HG03039 (cell line): ENCODE data around the gene C1QTNF3.
"Not testable (repeated sequence)": the region's sequence is repeated elsewhere in the genome, so short reads cannot be mapped to it uniquely, and the experiment has no call there.

Experiments
- ATAC-seq: cut with Tn5 transposase; IDR thresholded peaks from one replicate; pipeline ENCODE4 v1.9.1; 2021; ENCODE audit warnings: mild to moderate bottlenecking, moderate library complexity; ENCODE audit not compliant: unreplicated experiment

The C1QTNF3 gene

GRCh38 chr5:34053133-34053532 lies 10.1 kb upstream of the C1QTNF3 start:
- no peak for ATAC-seq

DNA sequence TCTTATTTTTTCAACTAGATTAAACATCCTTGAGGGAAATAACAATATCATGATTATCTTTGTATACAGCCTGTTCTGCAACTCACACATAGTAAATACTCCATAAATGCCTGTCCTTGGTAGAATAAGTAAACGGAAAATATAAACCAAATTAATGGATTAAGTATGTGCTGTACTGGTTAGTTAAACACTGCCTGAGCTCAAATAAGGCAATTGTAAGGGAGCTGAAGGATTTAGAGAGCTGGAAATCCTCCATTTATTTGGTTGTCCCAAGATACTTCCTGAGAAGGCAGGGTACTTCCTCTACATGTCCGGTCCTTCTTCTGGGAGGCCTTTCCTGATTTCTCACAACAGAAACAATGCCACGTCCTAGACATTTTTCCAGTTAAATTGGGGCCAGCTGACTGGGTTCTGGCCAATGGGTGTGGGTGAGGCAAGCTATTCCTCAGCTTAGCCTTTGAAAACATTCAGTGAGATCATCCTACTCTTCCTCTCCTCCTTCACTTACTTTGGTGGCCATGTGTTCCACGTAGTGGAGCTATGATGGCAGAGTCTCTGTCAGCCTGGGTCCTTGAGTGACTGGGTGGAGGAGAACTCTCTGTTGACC lies 8.5 kb upstream of the C1QTNF3 start:
- no peak for ATAC-seq

DNA sequence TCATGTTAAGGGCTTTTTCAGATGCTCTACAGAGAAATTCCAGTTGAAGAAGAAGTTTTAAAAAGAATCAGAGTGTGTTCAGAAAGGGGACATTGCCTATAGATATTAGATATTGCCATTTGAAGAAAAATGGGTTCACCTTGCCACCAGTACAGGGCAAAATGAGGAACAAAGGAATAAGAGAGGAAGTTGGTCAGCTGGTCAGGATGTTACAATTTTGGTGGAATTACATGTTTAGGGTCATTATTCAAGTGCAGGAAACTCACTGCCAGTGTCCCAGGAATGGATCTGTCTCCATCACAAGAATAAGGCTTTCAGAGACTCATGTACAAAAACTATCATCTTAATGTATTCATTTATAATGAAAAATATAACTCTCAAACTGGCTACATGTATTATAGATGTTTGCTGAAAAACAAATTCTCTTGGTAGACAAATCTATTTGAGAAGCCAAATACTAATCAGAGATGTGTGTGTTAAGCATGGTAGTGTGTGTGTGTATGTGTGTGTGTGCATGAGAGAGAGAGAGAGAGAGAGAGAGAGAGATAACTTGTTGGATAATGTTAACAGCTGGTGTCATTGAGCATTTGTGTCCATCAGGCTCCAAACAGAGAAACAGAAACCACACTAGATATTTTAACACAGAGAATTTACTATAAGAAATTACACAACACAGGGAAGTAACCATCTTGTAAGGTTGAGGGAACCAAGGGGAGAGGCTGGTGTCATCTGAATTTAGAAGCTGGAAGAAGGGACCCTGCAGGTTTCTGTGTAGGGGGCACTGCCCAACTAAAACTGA lies 5.0 kb upstream of the C1QTNF3 start:
- no peak for ATAC-seq

- ATAC-seq, result no peak
These were observed 4.1 kb upstream of the C1QTNF3 start for GRCh38 chr5:34047143-34047542.

GRCh38 chr5:34045996-34046395 lies 3.0 kb upstream of the C1QTNF3 start:
- ATAC-seq, result no peak

DNA sequence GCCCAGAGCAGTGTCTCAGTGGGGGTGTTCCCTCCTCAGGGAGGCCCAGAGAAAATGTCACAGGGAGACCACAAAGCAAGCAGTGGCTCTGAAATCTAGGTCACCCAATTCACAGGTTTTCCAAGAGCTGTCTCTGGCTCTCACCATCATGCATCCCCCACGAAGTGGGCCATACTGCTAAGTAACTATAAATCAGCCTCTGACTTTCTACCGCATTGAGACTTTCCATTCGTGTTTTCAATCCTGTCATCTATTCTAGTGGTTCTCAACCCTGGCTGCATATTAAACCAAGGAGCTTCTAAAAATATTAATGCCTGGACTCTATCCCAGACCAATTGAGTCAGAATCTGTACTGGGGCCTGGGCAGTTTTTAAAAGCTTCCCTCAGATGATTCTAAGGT lies 2.0 kb upstream of the C1QTNF3 start:
- ATAC-seq, result no peak

GRCh38 chr5:34042321-34042720 lies 692 bp downstream of the C1QTNF3 start:
- ATAC-seq, result no peak

DNA sequence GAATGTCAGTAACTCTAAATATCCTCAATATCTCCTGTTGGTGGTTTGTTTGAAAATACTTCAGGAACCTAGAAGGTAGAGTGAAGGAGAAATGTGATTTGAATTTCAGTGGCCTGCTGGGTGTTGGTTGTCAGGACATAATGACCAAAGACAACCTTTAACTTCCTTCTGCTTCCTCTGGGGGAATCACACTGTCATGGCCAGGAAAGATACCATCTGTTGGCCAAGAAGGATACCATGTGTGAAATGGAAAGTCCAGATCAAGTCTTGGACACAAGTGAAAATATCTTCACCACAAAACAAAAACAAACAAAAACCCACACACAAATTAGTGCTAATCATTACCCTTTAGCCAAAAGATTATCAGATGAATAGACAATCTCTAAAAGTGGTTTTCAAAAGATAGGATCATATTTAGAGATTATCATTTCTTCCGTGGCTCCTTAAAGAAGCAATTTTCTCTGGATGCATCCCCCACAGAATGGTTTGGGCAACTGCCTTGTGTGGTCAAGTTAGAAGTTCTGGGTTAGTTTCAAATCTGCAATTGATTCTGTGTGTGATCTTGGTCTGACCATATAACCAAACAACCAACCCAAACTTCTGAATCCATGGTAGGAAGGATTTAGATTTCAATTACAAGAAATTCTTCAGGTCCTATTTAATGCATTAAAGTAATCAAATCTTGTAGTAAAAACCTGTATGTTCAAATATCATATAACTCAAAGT lies 1.6 kb downstream of the C1QTNF3 start:
- ATAC-seq, result no peak

DNA sequence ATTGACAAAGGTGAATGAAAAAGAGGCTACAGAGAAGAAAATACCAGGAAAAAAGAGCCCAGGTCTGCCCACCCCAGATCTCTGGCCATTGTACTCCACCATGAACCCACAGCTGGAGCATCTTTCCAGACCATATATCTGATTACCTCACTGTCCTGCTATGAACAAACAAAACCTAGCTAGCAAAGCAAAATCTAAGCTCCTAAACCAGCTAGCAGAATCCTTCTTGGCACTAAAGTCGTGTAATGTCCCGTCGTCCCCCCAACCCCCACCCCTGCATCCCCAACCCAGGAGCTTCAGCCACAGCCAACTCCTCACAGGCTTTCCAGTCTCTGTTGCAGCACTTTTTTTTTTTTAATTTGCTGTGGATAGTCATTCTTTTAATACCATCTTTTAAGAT lies 2.5 kb downstream of the C1QTNF3 start:
- ATAC-seq, result no peak

DNA sequence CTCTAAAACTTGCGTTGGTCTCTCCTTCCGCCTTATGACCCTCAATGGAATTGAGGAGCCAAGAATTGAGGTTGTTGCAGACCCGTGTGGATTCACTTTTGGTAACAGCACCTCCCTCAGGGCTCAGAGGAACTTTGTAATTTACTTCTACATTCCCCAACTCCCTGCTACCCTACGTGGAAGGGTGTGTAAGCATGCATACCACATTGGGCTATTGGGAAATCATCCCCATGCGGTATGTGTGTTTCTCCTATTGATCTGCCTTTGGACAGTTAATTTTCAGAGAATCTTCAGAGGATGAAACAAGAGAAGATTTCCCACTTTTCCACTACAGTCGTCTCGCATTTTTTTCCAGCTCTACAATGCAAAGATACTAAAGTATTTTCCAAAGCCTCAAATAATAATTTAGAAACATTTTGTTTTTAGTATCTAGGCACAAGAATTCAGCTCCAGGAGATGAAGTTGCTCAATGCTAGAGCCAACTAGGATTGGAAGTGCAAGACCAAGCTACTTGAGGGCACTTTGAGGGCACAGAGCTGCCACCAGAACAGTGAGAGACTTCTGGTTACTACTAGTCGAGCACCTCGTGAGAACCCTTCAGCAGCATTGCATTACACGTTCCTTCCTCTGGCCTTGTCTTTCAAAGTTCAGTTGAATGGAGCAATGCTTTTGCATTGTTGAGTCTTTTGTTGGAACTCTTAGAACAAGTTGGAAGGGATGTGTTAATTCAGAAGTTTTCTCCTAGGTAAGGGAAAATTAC lies 3.4 kb downstream of the C1QTNF3 start:
- ATAC-seq, result no peak

- no peak for ATAC-seq
These were observed 4.2 kb downstream of the C1QTNF3 start for GRCh38 chr5:34038838-34039237.

DNA sequence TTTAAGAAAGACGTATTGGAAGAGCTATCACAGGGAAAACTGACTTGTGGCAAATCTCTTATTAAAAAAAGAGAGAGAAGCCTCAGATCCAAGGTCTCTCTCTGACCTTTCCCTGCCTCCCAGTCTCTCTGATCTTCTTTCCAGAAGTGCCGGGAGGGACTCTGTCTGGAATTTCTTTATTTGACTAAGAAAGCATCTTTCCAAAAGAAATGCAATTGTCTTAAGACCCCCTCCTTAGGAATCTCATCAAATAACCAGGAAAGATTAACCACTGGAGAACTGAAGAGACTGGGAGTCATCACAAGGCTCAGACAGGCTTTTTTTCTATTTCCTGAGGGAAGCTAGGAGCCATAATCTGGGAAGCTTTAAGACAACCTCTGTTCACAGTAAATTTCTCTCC lies 4.6 kb downstream of the C1QTNF3 start:
- no peak for ATAC-seq

DNA sequence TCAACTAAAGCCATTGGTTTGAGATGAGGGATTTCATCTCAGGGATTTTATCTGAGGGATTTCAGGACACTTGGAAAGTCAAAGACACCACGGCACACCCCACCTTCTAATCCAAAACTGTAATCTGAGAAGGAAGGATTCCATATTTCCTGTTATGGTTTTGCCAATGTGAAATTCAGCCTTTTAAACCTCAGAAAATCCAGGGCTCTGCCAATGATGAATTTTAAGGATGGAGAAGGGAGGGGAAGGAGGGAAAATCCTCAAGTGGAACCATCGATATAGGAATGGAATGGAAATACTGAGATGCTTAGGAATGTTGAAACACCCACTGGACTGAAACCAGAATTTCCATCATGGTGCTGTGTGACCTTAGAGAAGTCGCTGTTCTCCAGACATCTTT lies 5.3 kb downstream of the C1QTNF3 start:
- ATAC-seq, result no peak

GRCh38 chr5:34035756-34036155 lies 7.3 kb downstream of the C1QTNF3 start:
- ATAC-seq, result no peak

DNA sequence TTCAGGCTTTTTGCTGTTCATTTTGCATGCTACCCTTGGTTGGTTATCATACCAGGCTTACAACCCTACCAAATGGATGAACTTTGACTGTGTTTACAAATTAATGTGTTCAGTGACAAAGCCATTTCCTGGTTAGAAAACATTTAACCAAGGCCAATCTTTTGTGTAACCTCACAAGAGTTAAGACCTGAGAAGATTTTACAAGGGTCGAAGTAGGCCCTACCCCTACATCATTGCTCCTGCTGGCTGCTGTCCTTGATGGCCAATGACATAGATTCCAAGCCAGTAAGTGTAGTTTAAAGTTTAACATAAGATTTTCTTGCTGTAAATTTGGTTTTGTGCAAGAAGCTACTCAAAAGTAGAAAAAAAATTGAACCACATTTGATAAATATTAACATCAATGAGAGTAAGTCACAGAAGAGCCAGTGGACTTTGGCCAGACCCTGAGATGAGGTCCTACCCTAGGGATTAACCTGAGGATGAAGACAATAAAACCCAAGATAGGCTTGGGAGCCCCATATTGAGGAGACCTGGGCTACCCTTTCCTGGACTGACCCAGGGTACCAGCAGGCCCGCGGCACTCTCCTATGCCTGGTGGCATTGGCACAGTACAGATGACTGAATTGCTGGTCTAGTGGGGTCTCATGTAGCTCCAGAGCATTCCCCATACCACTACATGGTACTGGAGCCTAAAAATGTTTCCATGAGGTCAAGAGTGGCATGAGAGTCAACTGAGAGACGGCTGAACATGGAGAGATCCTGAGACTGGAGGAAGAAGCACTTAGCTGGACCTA lies 8.3 kb downstream of the C1QTNF3 start:
- no peak for ATAC-seq

GRCh38 chr5:34031966-34032365 lies 11.0 kb downstream of the C1QTNF3 start:
- no peak for ATAC-seq

DNA sequence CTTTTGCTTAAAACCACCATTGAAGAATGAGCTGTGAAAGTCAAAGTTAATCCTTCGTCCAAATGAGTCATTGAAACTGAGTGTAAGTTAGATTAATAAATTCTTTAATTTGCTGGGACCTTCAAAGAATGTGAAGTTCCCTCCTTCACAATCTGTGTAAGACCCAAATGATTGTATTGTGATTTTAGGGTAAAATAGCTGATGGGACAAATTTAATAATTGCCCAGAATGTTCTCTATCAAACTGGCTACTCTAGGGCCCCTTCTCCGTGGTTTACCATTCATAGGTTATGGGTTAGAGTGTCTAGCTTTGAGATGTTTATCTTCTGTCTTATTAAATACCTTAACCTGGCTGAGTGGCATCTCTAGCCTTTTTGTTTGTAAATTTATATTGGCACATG lies 11.9 kb downstream of the C1QTNF3 start:
- ATAC-seq, result no peak

- ATAC-seq, result not testable (repeated sequence)
These were observed 12.4 kb downstream of the C1QTNF3 start for GRCh38 chr5:34030585-34030984.

DNA sequence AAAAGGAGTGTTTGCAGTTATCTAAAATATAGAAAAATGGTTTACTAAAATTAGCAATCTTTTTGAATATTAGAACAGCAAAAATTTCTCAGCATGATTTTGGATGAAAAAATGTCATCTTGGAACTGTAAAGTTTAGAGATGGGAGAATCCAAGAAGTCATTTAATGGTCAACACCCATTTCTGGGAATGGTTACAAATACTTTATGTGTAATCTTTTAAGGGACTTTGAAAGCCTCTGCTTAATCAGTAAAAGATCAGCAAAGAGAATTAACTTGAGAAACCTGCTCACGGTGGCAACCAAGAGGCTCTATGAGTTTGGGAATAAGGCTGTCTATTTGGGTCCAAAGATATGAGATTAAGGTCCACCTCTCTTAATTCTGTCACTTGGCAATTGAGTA lies 13.0 kb downstream of the C1QTNF3 start:
- ATAC-seq, result no peak

DNA sequence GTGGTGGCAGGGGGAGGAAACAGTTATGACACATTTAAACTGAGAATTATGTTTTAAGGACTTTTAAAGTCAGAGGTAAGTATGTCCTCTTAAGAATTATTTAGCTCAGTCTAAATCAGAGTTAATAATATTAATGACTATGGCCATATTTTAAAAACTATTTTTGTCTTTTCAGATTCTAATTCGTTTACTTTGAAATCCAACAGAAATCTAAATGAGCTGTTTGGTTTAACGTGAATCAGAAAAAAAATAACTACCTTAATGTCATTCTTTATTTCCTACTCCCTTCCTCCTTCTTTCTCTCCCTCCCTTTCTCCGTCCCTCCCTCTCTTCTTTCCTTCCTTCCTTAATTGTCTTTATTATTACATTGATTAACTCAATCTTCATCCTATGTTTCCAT lies 14.7 kb downstream of the C1QTNF3 start:
- ATAC-seq, result no peak
